HepG2 (cell line): ENCODE data around the gene ALCAM. TPM values are rescaled to one million over a fixed set of nuclear protein-coding genes. Genes with fewer than 3 reads are reported as not detected.

Source experiments
- ATAC-seq: fragments of 200-7000 bp; cut with Tn5 transposase; 3 replicates; pipeline ENCODE4 v1.9.1; 2020; ENCODE audit warnings: mild to moderate bottlenecking, moderate library complexity
- BruUV-seq: library from RNA; stranded (reverse); fragments of 400-500 nt; replicated peaks from 2 replicates; lab custom pipeline; 2021; lab: Mats Ljungman, UMichigan
- CTCF ChIA-PET: fragments of 300-600 bp; formaldehyde crosslinking; extraction: SDS; loops from one replicate; lab custom pipeline; 2021; ENCODE audit warnings: low total read pairs, inconsistent platforms, low intra/inter-chr PET ratio; lab: Yijun Ruan, JAX
- POLR2A ChIA-PET: fragments of 350-600 bp; sonication (Branson Sonifier 250); formaldehyde crosslinking; loops from one replicate; lab custom pipeline; 2020; ENCODE audit warnings: antibody characterized with exemption, inconsistent platforms; lab: Yijun Ruan, JAX
- DNase-seq: peaks from one replicate; pipeline ENCODE4 v3.0.0-alpha.2; 2015; ENCODE audit warnings: low spot score
- FAIRE-seq: peaks from 3 replicates; lab custom pipeline; 2011; peaks lifted over from hg19 to GRCh38; lab: Jason Lieb, UNC
- H2AFZ ChIP-seq: one replicate; pipeline ENCODE4 v1.6.1; 2011; ENCODE audit warnings: low read length, inconsistent platforms
- H3K27ac ChIP-seq: fragments of 300-600 bp; 3 replicates; pipeline ENCODE4 v1.8.0; 2011; ENCODE audit warnings: mixed run types, mild to moderate bottlenecking, mixed read lengths, low read length, inconsistent platforms; ENCODE audit not compliant: insufficient read depth; ENCODE audit errors: extremely low read length
- H3K27me3 ChIP-seq, 2 experiments: fragments of 200-600 bp in 1 of 2; 2 replicates in 1 of 2; 3 replicates in 1 of 2; pipeline versions ENCODE4 v1.6.0 to v1.8.0; 2011; ENCODE audit warnings: low read length in 2 of 2, mild to moderate bottlenecking in 2 of 2, moderate library complexity in 2 of 2, inconsistent platforms in 1 of 2; ENCODE audit not compliant: insufficient read depth in 2 of 2, control insufficient read depth in 1 of 2
- H3K36me3 ChIP-seq, 2 experiments: fragments of 200-600 bp in 1 of 2; replicated peaks in 1 of 2; 2 replicates in 1 of 2; 3 replicates in 1 of 2; pipeline versions ENCODE4 v1.5.1 to v1.8.0; 2011; ENCODE audit warnings: low read length in 2 of 2, inconsistent platforms in 1 of 2; ENCODE audit not compliant: insufficient read depth in 2 of 2, control insufficient read depth in 1 of 2
- H3K4me1 ChIP-seq: 2 replicates; pipeline ENCODE4 v1.5.1; 2012; ENCODE audit warnings: low read length, inconsistent platforms; ENCODE audit not compliant: insufficient read depth
- H3K4me2 ChIP-seq: 2 replicates; pipeline ENCODE4 v1.6.0; 2011; ENCODE audit warnings: low read depth, low read length, inconsistent platforms
- H3K4me3 ChIP-seq, 3 experiments: fragments of 200-600 bp in 1 of 3; sonication (generic), shearing (Covaris generic) in 1 of 3; replicated peaks in 1 of 3; 2 replicates each; pipeline ENCODE4 v1.5.1; 2011 to 2016; ENCODE audit warnings: low read length in 3 of 3, inconsistent platforms in 2 of 3, low read depth in 2 of 3, mild to moderate bottlenecking in 2 of 3, control low read depth in 1 of 3, mixed read lengths in 1 of 3; ENCODE audit not compliant: insufficient read depth in 1 of 3
- H3K79me2 ChIP-seq: one replicate; pipeline ENCODE4 v1.6.1; 2011; ENCODE audit warnings: low read length, inconsistent platforms; ENCODE audit not compliant: insufficient read depth
- H3K9ac ChIP-seq: 2 replicates; pipeline ENCODE4 v1.6.0; 2011; ENCODE audit warnings: mild to moderate bottlenecking, low read depth, low read length, inconsistent platforms; ENCODE audit not compliant: insufficient read depth
- H3K9me3 ChIP-seq: 2 replicates; pipeline ENCODE4 v1.5.1; 2012; ENCODE audit warnings: mild to moderate bottlenecking, low read length
- H4K20me1 ChIP-seq: 2 replicates; pipeline ENCODE4 v1.6.0; 2011; ENCODE audit warnings: inconsistent platforms, mild to moderate bottlenecking, low read length, moderate library complexity; ENCODE audit not compliant: insufficient read depth
- ATM ChIP-seq: fragments of 450-650 bp; IDR thresholded peaks from 2 replicates; pipeline ENCODE4 v1.7.1; 2017; ENCODE audit warnings: mild to moderate bottlenecking, borderline replicate concordance
- CAMTA2 ChIP-seq: sonication (generic); formaldehyde crosslinking; IDR thresholded peaks from 2 replicates; pipeline ENCODE4 v1.4.0; 2020; ENCODE audit warnings: mild to moderate bottlenecking, missing genetic modification reagents, borderline replicate concordance
- DMAP1 ChIP-seq: IDR thresholded peaks from 2 replicates; pipeline ENCODE4 v1.6.1; 2016
- KAT2B ChIP-seq: fragments of 150-350 bp; IDR thresholded peaks from 2 replicates; pipeline ENCODE4 v1.6.1; 2014; ENCODE audit warnings: low read depth, low read length, borderline replicate concordance
- KAT8 ChIP-seq: IDR thresholded peaks from 2 replicates; pipeline ENCODE4 v1.6.1; 2016; ENCODE audit warnings: missing genetic modification reagents, missing compliant biosample characterization
- MAFF ChIP-seq: IDR thresholded peaks from 2 replicates; pipeline ENCODE4 v1.6.1; 2011; ENCODE audit warnings: low read depth, low read length, improper control_type of control experiment
- MAFK ChIP-seq, 2 experiments: IDR thresholded peaks in 1 of 2; conservative IDR thresholded peaks in 1 of 2; 2 replicates each; pipeline ENCODE4 v1.6.1; 2011; ENCODE audit warnings: improper control_type of control experiment in 2 of 2, low read length in 2 of 2
- RARA ChIP-seq: IDR thresholded peaks from 2 replicates; pipeline ENCODE4 v1.6.1; 2016; ENCODE audit warnings: missing genetic modification reagents, missing compliant biosample characterization
- TOE1 ChIP-seq: sonication (generic); formaldehyde crosslinking; IDR thresholded peaks from 2 replicates; pipeline ENCODE4 v1.4.0; 2020; ENCODE audit warnings: mild to moderate bottlenecking, missing genetic modification reagents
- U2AF2 ChIP-seq: fragments of 200-400 bp; formaldehyde crosslinking; IDR thresholded peaks from 2 replicates; pipeline ENCODE4 v1.6.1; 2017; ENCODE audit warnings: low read depth, mild to moderate bottlenecking, low read length
- ZFY ChIP-seq: sonication (generic); formaldehyde crosslinking; IDR thresholded peaks from 2 replicates; pipeline ENCODE4 v1.4.0; 2020; ENCODE audit warnings: missing genetic modification reagents
- ZNF263 ChIP-seq: sonication (generic); formaldehyde crosslinking; IDR thresholded peaks from 2 replicates; pipeline ENCODE4 v1.4.0; 2020; ENCODE audit warnings: missing genetic modification reagents
- ZNF335 ChIP-seq: sonication (generic); formaldehyde crosslinking; IDR thresholded peaks from 2 replicates; pipeline ENCODE4 v1.4.0; 2020; ENCODE audit warnings: missing genetic modification reagents
- WGBS: methylation state at CpG from one replicate; pipeline ENCODE4 v1.1.6; 2017; ENCODE audit warnings: low lambda C conversion rate; 5-methylcytosine and 5-hydroxymethylcytosine counted together
- in situ Hi-C: cut with HindIII; loops from 2 replicates; pipeline ENCODE4 v1.10.0; 2017; ENCODE audit warnings: low pct_unique_long_range_greater_than_20kb; ENCODE audit not compliant: extremely low pct_ligation_motif_present
- intact Hi-C: fragments of 100-400 bp; cut with micrococcal nuclease; formaldehyde crosslinking; loops from one replicate; pipeline ENCODE4 v1.10.0; 2022; ENCODE audit not compliant: unreplicated experiment
- polyA plus RNA-seq, 8 experiments: library from polyadenylated mRNA; depleted of rRNA in 3 of 8; stranded (reverse) in 7 of 8; unstranded in 1 of 8; fragments of >200 nt; fragmentation: Illumina TruSeq in 4 of 8; extraction: Trizol in 4 of 8; gene quantifications; 2 replicates each; pipeline versions ENCODE4 v1.2.1 to v1.2.3, GENCODE V29; 2011 to 2016; ENCODE audit warnings: low read depth in 4 of 8, missing spikeins in 1 of 8, mixed read lengths in 1 of 8; ENCODE audit not compliant: insufficient read depth in 1 of 8
- total RNA-seq, 5 experiments: library from RNA; depleted of rRNA; stranded (reverse); fragments of >200 nt; fragmentation: Illumina TruSeq; extraction: Trizol; gene quantifications; 2 replicates each; pipeline ENCODE4 v1.2.3, GENCODE V29; 2016; ENCODE audit warnings: low read depth in 1 of 5
- TF ChIP-seq, protein P1 (sequence below): sonication (generic); formaldehyde crosslinking; IDR thresholded peaks from 2 replicates; pipeline ENCODE4 v1.5.0; 2020; ENCODE audit warnings: missing genetic modification reagents
- TF ChIP-seq, protein P2 (sequence below): sonication (generic); formaldehyde crosslinking; IDR thresholded peaks from 2 replicates; pipeline ENCODE4 v1.5.0; 2020; ENCODE audit warnings: missing genetic modification reagents

ALCAM gene
- total and polyA plus RNA-seq, 2 of the 13 experiments (the other 11 are each of a cell fraction or from before 2014, with no cell fraction given), result 26.0 to 33.1 TPM

DNA sequence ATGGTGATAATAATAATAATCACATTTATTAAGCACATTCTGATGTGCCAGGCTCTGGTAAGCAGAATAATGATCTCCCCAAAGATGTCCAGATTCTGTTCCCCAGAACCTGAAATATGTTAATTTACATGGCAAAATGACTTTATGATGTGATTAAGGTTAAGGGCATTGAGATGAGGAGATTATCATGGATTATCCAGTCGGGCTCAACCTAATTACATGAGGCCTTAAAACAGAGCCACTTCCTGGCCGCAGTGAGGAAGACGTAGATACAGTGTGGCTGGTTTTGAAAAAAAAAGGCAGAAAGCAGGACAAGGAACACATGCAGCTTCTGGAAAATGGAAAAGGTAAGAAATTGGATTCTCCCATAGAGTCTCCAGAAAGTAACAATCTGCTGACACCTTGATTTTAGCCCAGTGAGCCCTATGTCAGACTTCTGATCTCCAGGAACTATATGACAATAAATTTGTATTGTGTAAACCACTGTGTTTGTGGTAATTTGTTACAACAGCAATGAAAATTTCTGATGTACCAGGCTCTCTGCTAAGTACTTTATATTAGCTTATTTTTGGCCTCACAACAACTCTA is 126.7 kb downstream of the ALCAM start:
- no peak for ATAC-seq
- H3K9me3 ChIP-seq, result peaks cover 19% of the 10 kb centered on the region
- no peak for DNase-seq
- POLR2A ChIA-PET, result no interaction called here
- CTCF ChIA-PET, result no interaction called here
- H3K27me3 ChIP-seq, result no peaks in the 10 kb centered on the region
- H3K9ac ChIP-seq, result no peak overlapping the region
- no peak overlapping the region for H3K4me3 ChIP-seq
- in situ Hi-C loops, result no loop called here
- H2AFZ ChIP-seq, result no peak overlapping the region
- FAIRE-seq, result no peak
- intact Hi-C loops, result no loop called here
- H3K79me2 ChIP-seq, result no peaks in the 10 kb centered on the region
- no peak overlapping the region for H3K4me2 ChIP-seq
- peaks cover 3% of the 10 kb centered on the region in 2 experiments; a peak in 2 of 5 replicates for H3K36me3 ChIP-seq
- no peak overlapping the region for H3K27ac ChIP-seq
- peaks cover 9% of the 10 kb centered on the region for H3K4me1 ChIP-seq
- WGBS, result 97% methylated on average over 3 of the region's 3 CpGs
- no TSS peak for BruUV-seq
- H4K20me1 ChIP-seq, result no peaks in the 10 kb centered on the region
- TF ChIP-seq MAFK (conservative IDR thresholded peaks at IDR 0.05 in 1 of 2, IDR thresholded peaks at IDR 0.05 in 1 of 2; ENCODE audit: low read length in 2 of 2) (peak; percentile 61 to 74), ZNF335 (CRISPR knock-in tag) (no peak), ZFY (no peak), DMAP1 (CRISPR knock-in tag) (no peak), MAFF (peak; percentile 60)

DNA sequence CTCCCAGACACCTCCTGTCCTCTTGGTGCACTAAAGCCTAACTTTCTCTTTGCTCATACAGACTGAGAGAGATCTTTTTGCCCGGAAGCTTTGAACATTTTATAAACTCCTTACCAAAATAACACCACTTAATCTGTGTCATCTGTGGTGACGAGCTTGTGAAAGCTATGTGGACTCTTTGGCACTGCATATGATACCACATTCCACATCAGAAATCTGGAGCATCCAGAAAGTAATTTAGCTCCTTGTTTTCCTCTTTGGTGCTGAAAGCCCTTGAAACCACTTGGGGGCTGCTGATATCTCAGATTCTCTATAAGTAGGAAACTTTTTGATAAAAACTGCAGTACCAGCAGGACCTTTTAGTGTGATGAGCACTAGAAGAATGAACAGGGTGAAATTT is 128.3 kb downstream of the ALCAM start:
- Histone ChIP-seq H3K36me3 (peaks cover 3% of the 10 kb centered on the region in 2 experiments; a peak in 2 of 5 replicates), H3K4me3 (no peak overlapping the region), H3K27me3 (no peaks in the 10 kb centered on the region), H3K27ac (no peak overlapping the region), H4K20me1 (no peaks in the 10 kb centered on the region), H2AFZ (no peak overlapping the region), H3K4me1 (peaks cover 19% of the 10 kb centered on the region), H3K9ac (no peak overlapping the region), H3K79me2 (no peaks in the 10 kb centered on the region), H3K9me3 (peaks cover 16% of the 10 kb centered on the region), H3K4me2 (no peak overlapping the region)
- 84% methylated on average over 2 of the region's 2 CpGs for WGBS
- in situ Hi-C loops, result no loop called here
- FAIRE-seq (no peak), DNase-seq (no peak), ATAC-seq (no peak)
- BruUV-seq, result no TSS peak
- POLR2A ChIA-PET, result interaction anchor here (1.2 to 1.5 kb wide), 2 partner anchors 8 to 108 kb away, joined by 3 to 4 read pairs; no protein-coding TSS in a partner anchor
- TF ChIP-seq KAT2B (no peak), TOE1 (CRISPR knock-in tag) (no peak), ATM (no peak), U2AF2 (no peak), ZNF263 (CRISPR knock-in tag) (no peak), KAT8 (CRISPR knock-in tag) (no peak), RARA (CRISPR knock-in tag) (no peak), CAMTA2 (CRISPR knock-in tag) (no peak)
- TF ChIP-seq, protein P1, sequence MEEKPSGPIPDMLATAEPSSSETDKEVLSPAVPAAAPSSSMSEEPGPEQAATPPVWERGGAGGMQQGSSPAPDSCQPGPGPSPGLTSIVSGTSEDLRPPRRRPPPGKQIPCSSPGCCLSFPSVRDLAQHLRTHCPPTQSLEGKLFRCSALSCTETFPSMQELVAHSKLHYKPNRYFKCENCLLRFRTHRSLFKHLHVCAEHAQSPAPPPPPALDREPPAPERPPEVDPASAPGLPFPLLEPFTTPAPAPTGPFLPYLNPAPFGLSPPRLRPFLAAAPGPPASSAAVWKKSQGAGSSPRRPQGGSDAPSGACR, result no peak
- TF ChIP-seq, protein P2, sequence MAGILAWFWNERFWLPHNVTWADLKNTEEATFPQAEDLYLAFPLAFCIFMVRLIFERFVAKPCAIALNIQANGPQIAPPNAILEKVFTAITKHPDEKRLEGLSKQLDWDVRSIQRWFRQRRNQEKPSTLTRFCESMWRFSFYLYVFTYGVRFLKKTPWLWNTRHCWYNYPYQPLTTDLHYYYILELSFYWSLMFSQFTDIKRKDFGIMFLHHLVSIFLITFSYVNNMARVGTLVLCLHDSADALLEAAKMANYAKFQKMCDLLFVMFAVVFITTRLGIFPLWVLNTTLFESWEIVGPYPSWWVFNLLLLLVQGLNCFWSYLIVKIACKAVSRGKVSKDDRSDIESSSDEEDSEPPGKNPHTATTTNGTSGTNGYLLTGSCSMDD (CRISPR knock-in tag), result no peak
- intact Hi-C loops, result no loop called here
- CTCF ChIA-PET, result no interaction called here
